DND-41 (cell line): ENCODE results near the gene MXD4.

Experiments
- CTCF ChIP-seq: IDR thresholded peaks from 2 replicates; pipeline ENCODE4 v1.5.1; 2012; ENCODE audit warnings: borderline replicate concordance, low read length, moderate library complexity, mild to moderate bottlenecking; ENCODE audit not compliant: poor library complexity, severe bottlenecking; ENCODE audit errors: extremely low read depth
- EZH2 ChIP-seq: IDR thresholded peaks from 3 replicates; pipeline ENCODE4 v1.6.1; 2012; ENCODE audit warnings: borderline replicate concordance, low read depth, mild to moderate bottlenecking, moderate library complexity, low read length, inconsistent platforms; ENCODE audit not compliant: severe bottlenecking

- TF ChIP-seq CTCF = no peak
- no peak for TF ChIP-seq EZH2
Observed at GRCh38 chr4:2257361-2258081, 4.4 kb downstream of the MXD4 start.
